ENCODE measurements around the gene KRTAP5-6.

KRTAP5-6 gene

GRCh38 chr11:1699771-1700170 lies 2.8 kb downstream of the KRTAP5-6 start:
- no peak for TF ChIP-seq CTCF (IDR thresholded peaks at IDR 0.05; ENCODE audit: borderline replicate concordance, insufficient read depth, low read depth, low read length)
- H3K4me3 ChIP-seq (ENCODE audit: low read depth, low read length) = no peak overlapping the region

DNA sequence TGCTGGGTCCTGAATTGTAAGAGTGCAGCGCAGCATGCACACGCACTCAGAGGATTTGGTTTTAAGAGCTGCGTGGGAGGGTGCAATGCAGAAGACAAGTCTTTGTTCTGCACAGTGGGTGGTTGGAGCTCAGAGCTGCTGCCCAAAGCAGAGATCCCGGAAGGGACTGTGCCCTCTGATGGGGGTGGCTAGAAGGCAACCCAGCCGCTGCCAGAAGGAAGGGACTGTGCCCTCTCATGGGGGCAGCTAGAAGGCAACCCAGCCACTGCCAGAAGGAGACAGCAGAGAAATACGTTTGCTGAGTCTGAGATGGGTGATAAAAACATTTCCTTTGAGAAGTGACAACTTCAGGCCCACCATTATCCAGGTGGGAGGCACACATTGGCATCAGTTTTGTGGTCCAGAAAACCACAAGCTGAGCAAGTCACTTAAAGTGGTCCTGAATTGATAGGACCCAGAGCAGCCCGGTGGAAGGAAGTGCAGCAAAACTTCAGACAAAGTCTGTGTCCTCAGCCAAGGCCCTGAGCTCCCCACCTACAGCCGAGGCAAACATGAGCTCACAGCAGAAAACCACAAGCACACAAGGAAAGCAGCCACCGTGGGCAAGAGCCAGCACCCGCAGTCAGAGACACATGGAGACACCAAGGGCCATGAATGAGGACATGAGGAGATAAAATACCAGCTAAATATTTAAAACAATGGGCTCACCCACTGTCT lies 4.3 kb downstream of the KRTAP5-6 start:
- TF ChIP-seq CTCF (IDR thresholded peaks at IDR 0.05; ENCODE audit: borderline replicate concordance, insufficient read depth, low read depth, low read length) = no peak
- no peak overlapping the region for H3K4me3 ChIP-seq (ENCODE audit: low read depth, low read length)

DNA sequence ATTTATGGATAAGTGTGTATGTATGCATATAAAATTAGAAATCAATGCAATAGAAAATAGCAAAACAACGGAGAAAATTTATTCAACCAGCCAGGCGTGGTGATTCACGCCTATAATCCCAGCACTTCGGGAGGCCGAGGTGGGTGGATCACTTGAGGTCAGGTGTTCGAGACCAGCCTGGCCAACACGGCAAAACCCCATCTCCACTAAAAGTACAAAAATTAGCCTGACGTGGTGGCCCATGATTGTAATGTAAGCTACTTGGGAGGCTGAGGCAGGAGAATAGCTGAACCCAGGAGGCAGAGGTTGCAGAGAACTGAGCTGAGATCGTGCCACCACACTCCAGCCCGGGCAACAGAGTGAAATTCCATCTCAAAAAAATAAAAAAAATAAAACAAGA lies 5.5 kb downstream of the KRTAP5-6 start:
- no peak overlapping the region for H3K4me3 ChIP-seq (ENCODE audit: low read depth, low read length)
- no peak for TF ChIP-seq CTCF (IDR thresholded peaks at IDR 0.05; ENCODE audit: borderline replicate concordance, insufficient read depth, low read depth, low read length)

- no peak for TF ChIP-seq CTCF (IDR thresholded peaks at IDR 0.05; ENCODE audit: borderline replicate concordance, insufficient read depth, low read depth, low read length)
- no peak overlapping the region for H3K4me3 ChIP-seq (ENCODE audit: low read depth, low read length)
Observed at GRCh38 chr11:1703146-1703545, 6.2 kb downstream of the KRTAP5-6 start.

DNA sequence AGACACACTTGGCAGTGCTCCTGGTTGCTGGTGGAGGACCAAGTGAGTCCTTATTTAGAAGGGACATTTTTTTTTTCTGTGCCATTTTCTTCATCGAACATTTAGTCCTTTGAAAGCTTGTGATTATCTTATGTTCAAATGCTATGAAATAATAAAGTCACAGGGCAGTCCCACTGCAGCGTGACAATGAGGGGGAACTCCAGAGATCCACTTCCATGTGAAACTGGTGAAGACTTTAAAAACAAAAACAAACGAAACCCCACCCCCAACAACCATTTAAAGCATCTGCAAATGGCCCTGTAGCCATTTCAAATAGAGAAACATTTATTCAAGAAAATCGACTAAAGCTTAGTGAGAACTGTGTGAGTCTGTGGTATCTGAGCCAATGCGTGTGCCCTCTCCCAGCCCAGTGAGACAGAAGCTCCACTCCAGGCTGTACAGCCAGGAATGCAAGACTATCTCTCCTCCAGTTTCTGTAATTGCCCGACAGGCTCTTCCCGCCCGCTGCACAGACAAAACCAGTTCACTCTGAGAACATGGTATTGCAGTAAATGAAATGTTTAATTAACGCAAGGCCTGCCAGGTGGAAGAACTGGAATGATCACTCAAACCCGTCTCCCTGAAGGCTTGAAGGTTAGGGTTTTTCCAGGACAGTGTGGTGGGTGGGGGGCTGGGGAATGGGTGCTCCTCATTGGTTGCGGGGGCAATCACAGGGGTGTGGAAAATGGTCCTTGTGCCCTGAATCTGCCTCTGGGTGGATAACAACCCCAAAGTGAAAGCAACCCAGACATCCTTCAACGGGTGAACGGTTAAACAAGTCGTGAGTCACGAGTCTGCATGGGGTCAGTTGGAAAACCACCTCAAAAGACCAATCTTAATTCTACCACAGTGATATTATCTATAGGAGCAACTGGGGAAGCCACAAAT lies 8.4 kb downstream of the KRTAP5-6 start:
- no peak for TF ChIP-seq CTCF (IDR thresholded peaks at IDR 0.05; ENCODE audit: borderline replicate concordance, insufficient read depth, low read depth, low read length)
- H3K4me3 ChIP-seq (ENCODE audit: low read depth, low read length) = no peak overlapping the region

DNA sequence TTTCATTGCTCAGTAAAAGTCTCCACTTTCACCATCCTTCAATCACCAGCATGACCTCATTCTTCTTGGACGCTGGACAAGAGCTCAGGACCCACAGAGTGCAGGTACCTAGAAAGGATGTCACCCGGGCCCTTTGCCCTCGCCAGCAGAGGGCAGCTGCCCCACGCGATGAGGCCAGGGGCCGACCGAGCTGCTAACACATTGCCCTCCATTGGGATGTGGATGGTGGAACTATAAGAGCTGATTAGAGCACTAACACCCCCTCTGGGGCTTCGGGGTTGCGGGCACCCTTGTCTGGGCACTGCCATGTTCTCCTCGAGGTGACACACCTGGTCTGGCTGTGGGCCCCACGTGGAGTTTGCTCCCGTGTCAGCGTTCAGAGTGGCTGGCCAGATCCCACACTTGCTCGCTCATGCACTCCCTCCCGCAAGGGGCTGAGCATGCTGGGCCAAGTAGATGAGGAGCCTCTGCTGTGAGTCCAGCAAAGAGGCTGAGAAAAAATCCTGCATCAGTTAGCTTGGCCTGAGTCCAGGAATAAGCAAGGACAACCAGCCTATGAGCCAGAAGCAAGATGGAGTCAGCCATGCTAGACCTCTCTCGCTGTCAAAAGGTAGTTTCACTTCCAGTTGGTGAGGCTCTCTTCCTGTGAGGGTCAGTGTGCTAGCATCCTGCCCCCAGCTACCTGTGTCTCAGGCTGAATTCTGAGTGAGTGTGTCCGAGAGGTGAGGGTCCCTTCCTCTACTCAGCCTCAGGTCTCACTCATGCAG lies 9.8 kb downstream of the KRTAP5-6 start:
- no peak overlapping the region for H3K4me3 ChIP-seq (ENCODE audit: low read depth, low read length)
- TF ChIP-seq CTCF (IDR thresholded peaks at IDR 0.05; ENCODE audit: borderline replicate concordance, insufficient read depth, low read depth, low read length) = 0 out of 2 replicates have a peak, but pooled peaks have one; percentile 13

Measured in GM12875 (cell line).